ENCODE data around the gene PPT1. TPM values are rescaled to one million over a fixed set of nuclear protein-coding genes. Genes with fewer than 3 reads are reported as not detected.
A peak's percentile ranks its signal among the peaks of the same experiment; 100 is the strongest.

PPT1 gene
- total and polyA plus RNA-seq, 2 of the 13 experiments (the other 11 are each of a cell fraction or from before 2014, with no cell fraction given): 129 TPM

DNA sequence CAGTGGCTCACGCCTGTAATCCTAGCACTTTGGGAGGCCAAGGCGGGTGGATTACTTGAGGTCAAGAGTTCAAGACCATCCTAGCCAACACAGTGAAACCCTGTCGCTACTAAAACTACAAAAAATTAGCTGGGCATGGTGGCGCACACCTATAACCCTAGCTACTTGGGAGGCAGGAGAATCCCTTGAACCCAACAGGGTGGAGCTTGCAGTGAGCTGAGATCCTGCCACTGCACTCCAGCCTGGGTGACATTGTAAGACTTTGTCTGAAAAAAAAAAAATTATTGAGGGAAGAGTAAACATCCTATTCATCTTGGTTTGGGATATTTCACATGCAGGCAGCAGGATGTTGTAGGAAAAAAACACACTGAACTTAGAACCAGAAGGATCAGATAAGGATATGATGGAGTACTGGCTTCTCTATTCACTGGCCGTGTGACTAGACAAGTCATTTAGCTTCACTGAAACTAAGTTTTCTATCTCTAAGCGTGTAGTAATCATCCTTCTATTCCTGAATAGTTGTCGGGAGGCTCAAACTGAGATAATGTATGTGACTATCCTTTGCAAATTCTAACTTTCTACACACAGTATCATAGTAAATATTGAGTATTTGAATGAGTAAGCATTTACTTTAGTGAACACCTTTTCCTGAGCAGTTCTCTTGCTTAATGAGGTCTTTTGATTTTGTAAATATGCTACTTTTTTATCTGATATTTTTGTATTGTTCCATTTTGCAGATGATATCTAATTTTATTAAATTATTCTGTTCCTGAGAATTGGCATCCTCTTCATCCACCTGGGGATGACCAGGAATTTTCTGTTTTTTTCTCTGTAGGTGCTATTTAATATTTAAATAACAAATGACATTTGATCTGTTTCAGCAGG, 38.4 kb downstream of the PPT1 start (continued):
- TF ChIP-seq ZNF775 (CRISPR knock-in tag; IDR thresholded peaks at IDR 0.05; ENCODE audit: borderline replicate concordance) (no peak), MAFK (conservative IDR thresholded peaks at IDR 0.05 in 1 of 2, IDR thresholded peaks at IDR 0.05 in 1 of 2; ENCODE audit: low read length in 2 of 2) (peak; percentile 10 to 19; a peak in 2 of 4 replicates), ZNF205 (CRISPR knock-in tag; IDR thresholded peaks at IDR 0.05) (no peak), MED8 (CRISPR knock-in tag; IDR thresholded peaks at IDR 0.05; ENCODE audit: insufficient replicate concordance) (no peak), CBX1 (IDR thresholded peaks at IDR 0.05; ENCODE audit: low read depth) (no peak), ATRX (CRISPR knock-in tag; IDR thresholded peaks at IDR 0.05; ENCODE audit: borderline replicate concordance) (no peak), PRMT3 (CRISPR knock-in tag; IDR thresholded peaks at IDR 0.05; ENCODE audit: borderline replicate concordance, low read depth) (no peak), GATAD2A (CRISPR knock-in tag; IDR thresholded peaks at IDR 0.05) (peak; percentile 69), RFX1 (IDR thresholded peaks at IDR 0.05) (no peak), SAP130 (CRISPR knock-in tag; IDR thresholded peaks at IDR 0.05; ENCODE audit: low read depth) (peak; percentile 64), ZNF160 (CRISPR knock-in tag; IDR thresholded peaks at IDR 0.05) (no peak), TARDBP (CRISPR knock-in tag; IDR thresholded peaks at IDR 0.05) (no peak), KAT2B (IDR thresholded peaks at IDR 0.05; ENCODE audit: borderline replicate concordance, low read depth, low read length) (no peak), ZFP36L2 (CRISPR knock-in tag; IDR thresholded peaks at IDR 0.05) (no peak), NFYB (CRISPR knock-in tag; IDR thresholded peaks at IDR 0.05) (no peak), ZFYVE20 (CRISPR knock-in tag; IDR thresholded peaks at IDR 0.05; ENCODE audit: borderline replicate concordance, low read depth) (no peak), FOSL2 (CRISPR knock-in tag; IDR thresholded peaks at IDR 0.05) (no peak), YEATS2 (CRISPR knock-in tag; IDR thresholded peaks at IDR 0.05; ENCODE audit: borderline replicate concordance) (0 out of 2 replicates have a peak, but pooled peaks have one; percentile 19), SMAD1 (CRISPR knock-in tag; IDR thresholded peaks at IDR 0.05; ENCODE audit: borderline replicate concordance, low read depth) (no peak), MZF1 (CRISPR knock-in tag; IDR thresholded peaks at IDR 0.05; ENCODE audit: borderline replicate concordance) (no peak), ERF (CRISPR knock-in tag; IDR thresholded peaks at IDR 0.05) (no peak), NFIB (CRISPR knock-in tag; IDR thresholded peaks at IDR 0.05; ENCODE audit: borderline replicate concordance) (no peak), HDAC1 (CRISPR knock-in tag; IDR thresholded peaks at IDR 0.05) (no peak), ZSCAN31 (CRISPR knock-in tag; IDR thresholded peaks at IDR 0.05; ENCODE audit: low read depth) (no peak), GATA4 (IDR thresholded peaks at IDR 0.05; ENCODE audit: borderline replicate concordance, low read depth) (no peak)
- TF ChIP-seq, protein P1, sequence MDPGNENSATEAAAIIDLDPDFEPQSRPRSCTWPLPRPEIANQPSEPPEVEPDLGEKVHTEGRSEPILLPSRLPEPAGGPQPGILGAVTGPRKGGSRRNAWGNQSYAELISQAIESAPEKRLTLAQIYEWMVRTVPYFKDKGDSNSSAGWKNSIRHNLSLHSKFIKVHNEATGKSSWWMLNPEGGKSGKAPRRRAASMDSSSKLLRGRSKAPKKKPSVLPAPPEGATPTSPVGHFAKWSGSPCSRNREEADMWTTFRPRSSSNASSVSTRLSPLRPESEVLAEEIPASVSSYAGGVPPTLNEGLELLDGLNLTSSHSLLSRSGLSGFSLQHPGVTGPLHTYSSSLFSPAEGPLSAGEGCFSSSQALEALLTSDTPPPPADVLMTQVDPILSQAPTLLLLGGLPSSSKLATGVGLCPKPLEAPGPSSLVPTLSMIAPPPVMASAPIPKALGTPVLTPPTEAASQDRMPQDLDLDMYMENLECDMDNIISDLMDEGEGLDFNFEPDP (CRISPR knock-in tag; conservative IDR thresholded peaks at IDR 0.05): no peak
- TF ChIP-seq, protein P2, sequence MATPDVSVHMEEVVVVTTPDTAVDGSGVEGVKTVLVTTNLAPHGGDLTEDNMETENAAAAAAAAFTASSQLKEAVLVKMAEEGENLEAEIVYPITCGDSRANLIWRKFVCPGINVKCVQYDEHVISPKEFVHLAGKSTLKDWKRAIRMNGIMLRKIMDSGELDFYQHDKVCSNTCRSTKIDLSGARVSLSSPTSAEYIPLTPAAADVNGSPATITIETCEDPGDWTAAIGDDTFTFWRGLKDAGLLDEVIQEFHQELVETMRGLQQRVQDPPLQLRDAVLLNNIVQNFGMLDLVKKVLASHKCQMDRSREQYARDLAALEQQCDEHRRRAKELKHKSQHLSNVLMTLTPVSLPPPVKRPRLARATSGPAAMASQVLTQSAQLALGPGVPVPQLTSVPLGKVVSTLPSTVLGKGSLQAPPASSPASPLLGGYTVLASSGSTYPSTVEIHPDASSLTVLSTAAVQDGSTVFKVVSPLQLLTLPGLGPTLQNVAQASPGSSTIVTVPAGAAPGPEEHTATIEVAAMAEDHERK (CRISPR knock-in tag; IDR thresholded peaks at IDR 0.05; ENCODE audit: low read depth): no peak
- TF ChIP-seq, protein P3, sequence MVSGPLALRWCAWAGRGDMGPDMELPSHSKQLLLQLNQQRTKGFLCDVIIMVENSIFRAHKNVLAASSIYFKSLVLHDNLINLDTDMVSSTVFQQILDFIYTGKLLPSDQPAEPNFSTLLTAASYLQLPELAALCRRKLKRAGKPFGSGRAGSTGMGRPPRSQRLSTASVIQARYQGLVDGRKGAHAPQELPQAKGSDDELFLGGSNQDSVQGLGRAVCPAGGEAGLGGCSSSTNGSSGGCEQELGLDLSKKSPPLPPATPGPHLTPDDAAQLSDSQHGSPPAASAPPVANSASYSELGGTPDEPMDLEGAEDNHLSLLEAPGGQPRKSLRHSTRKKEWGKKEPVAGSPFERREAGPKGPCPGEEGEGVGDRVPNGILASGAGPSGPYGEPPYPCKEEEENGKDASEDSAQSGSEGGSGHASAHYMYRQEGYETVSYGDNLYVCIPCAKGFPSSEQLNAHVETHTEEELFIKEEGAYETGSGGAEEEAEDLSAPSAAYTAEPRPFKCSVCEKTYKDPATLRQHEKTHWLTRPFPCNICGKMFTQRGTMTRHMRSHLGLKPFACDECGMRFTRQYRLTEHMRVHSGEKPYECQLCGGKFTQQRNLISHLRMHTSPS (CRISPR knock-in tag; IDR thresholded peaks at IDR 0.05; ENCODE audit: low read depth): no peak
